Thoracic aorta (tissue), 2 donors: Measurements from ENCODE around the gene ROPN1L. TPM values are rescaled to one million over a fixed set of nuclear protein-coding genes. Genes with fewer than 3 reads are reported as not detected.
"Not testable (repeated sequence)": the region's sequence is repeated elsewhere in the genome, so short reads cannot be mapped to it uniquely, and the experiment has no call there.

Source experiments
- ATAC-seq: fragments of 150-250 bp; one replicate; pipeline ENCODE4 v1.8.0; 2017; ENCODE audit warnings: low read depth; ENCODE audit not compliant: insufficient number of reproducible peaks, low FRiP score
- DNase-seq: peaks from one replicate; pipeline ENCODE4 v3.0.0-alpha.2; 2020; ENCODE audit warnings: low spot score
- H3K27ac ChIP-seq, 2 donors: fragments of 200-600 bp; sonication (generic); 1 replicate in 1 of 2; 2 replicates in 1 of 2; pipeline ENCODE4 v1.5.1; 2016; ENCODE audit warnings: mild to moderate bottlenecking in 2 of 2, moderate library complexity in 2 of 2
- H3K27me3 ChIP-seq: fragments of 200-600 bp; sonication (generic); replicated peaks from 2 replicates; pipeline ENCODE4 v1.6.0; 2016; ENCODE audit warnings: mild to moderate bottlenecking; ENCODE audit not compliant: insufficient read depth
- H3K36me3 ChIP-seq: fragments of 200-600 bp; sonication (generic); one replicate; pipeline ENCODE4 v1.5.1; 2016
- H3K4me1 ChIP-seq, 2 donors: fragments of 200-600 bp; sonication (generic); 1 replicate in 1 of 2; 2 replicates in 1 of 2; pipeline versions ENCODE4 v1.5.1 to v1.6.0; 2016; ENCODE audit warnings: low read depth in 2 of 2, mild to moderate bottlenecking in 1 of 2; ENCODE audit not compliant: control insufficient read depth in 1 of 2
- H3K4me3 ChIP-seq: fragments of 200-600 bp; sonication (generic); 2 replicates; pipeline ENCODE4 v1.5.1; 2016; ENCODE audit warnings: mild to moderate bottlenecking
- H3K9me3 ChIP-seq: fragments of 200-600 bp; sonication (generic); 2 replicates; pipeline ENCODE4 v1.5.1; 2016
- CTCF ChIP-seq: fragments of 200-600 bp; sonication (generic); IDR thresholded peaks from one replicate; pipeline ENCODE4 v1.5.1; 2019; ENCODE audit warnings: antibody characterized with exemption
- total RNA-seq, 2 donors: library from RNA; depleted of rRNA; stranded (reverse); fragments of >200 nt; gene quantifications; one replicate each; pipeline versions ENCODE4 v1.1.0 to v1.2.3, GENCODE V29; 2016

Gene ROPN1L
- total RNA-seq, 2 donors from 2014 or later, result not detected

GRCh38 chr5:10490927-10491672 lies 49.4 kb downstream of the ROPN1L start:
- ATAC-seq (no peak), DNase-seq (no peak)
- peaks cover 0 to 9% of the 10 kb centered on the region in 2 donors for H3K4me1 ChIP-seq
- H3K4me3 ChIP-seq, result no peak overlapping the region
- no peaks in the 10 kb centered on the region for H3K36me3 ChIP-seq
- no peak for TF ChIP-seq CTCF
- no peak overlapping the region for H3K27ac ChIP-seq
- H3K27me3 ChIP-seq, result no peaks in the 10 kb centered on the region
- peaks cover 4% of the 10 kb centered on the region for H3K9me3 ChIP-seq

- no peak for TF ChIP-seq CTCF
- H3K4me1 ChIP-seq, result peaks cover 0 to 9% of the 10 kb centered on the region in 2 donors
- ATAC-seq (no peak), DNase-seq (no peak)
- H3K9me3 ChIP-seq, result peaks cover 4% of the 10 kb centered on the region
- H3K4me3 ChIP-seq, result no peak overlapping the region
- no peak overlapping the region for H3K27ac ChIP-seq
- no peaks in the 10 kb centered on the region for H3K36me3 ChIP-seq
- H3K27me3 ChIP-seq, result no peaks in the 10 kb centered on the region
Measured at GRCh38 chr5:10491673-10492026, 50.0 kb downstream of the ROPN1L start.

GRCh38 chr5:10493884-10494283 lies 52.2 kb downstream of the ROPN1L start:
- ATAC-seq, result no peak
- Histone ChIP-seq H3K27me3 (no peaks in the 10 kb centered on the region), H3K4me3 (no peak overlapping the region), H3K9me3 (peaks cover 4% of the 10 kb centered on the region), H3K4me1 (no peaks in the 10 kb centered on the region), H3K27ac (no peak overlapping the region), H3K36me3 (no peaks in the 10 kb centered on the region)
- no peak for DNase-seq
- no peak for TF ChIP-seq CTCF

- not testable (repeated sequence) for H3K27me3 ChIP-seq, H3K9me3 ChIP-seq, H3K36me3 ChIP-seq, H3K4me3 ChIP-seq, ATAC-seq, H3K4me1 ChIP-seq, H3K27ac ChIP-seq, DNase-seq
Measured at GRCh38 chr5:10494497-10494896, 52.8 kb downstream of the ROPN1L start.

- DNase-seq, result no peak
Measured at GRCh38 chr5:10497554-10497953, 55.9 kb downstream of the ROPN1L start.

More at GRCh38 chr5:10497554-10497953, 55.9 kb downstream of the ROPN1L start:
- H3K4me3 ChIP-seq, result no peak overlapping the region
- H3K4me1 ChIP-seq, result no peaks in the 10 kb centered on the region
- H3K27me3 ChIP-seq, result no peaks in the 10 kb centered on the region
- no peaks in the 10 kb centered on the region for H3K36me3 ChIP-seq
- H3K9me3 ChIP-seq, result peaks cover 4% of the 10 kb centered on the region
- TF ChIP-seq CTCF, result no peak
- no peak overlapping the region for H3K27ac ChIP-seq
- ATAC-seq, result no peak
